Activated CD4-positive, CD25-positive, alpha-beta regulatory T cell treated with anti-CD3 and anti-CD28 coated beads, Interleukin-2, amount 50 U/mL, for 16 hours (primary cell): ENCODE results near the gene VAPB.
"Not testable (repeated sequence)": the region's sequence is repeated elsewhere in the genome, so short reads cannot be mapped to it uniquely, and the experiment has no call there.

ENCODE experiments used
- DNase-seq: peaks from one replicate; pipeline ENCODE4 v3.0.0-alpha.2; 2020; ENCODE audit warnings: low read depth, low spot score

VAPB gene

DNA sequence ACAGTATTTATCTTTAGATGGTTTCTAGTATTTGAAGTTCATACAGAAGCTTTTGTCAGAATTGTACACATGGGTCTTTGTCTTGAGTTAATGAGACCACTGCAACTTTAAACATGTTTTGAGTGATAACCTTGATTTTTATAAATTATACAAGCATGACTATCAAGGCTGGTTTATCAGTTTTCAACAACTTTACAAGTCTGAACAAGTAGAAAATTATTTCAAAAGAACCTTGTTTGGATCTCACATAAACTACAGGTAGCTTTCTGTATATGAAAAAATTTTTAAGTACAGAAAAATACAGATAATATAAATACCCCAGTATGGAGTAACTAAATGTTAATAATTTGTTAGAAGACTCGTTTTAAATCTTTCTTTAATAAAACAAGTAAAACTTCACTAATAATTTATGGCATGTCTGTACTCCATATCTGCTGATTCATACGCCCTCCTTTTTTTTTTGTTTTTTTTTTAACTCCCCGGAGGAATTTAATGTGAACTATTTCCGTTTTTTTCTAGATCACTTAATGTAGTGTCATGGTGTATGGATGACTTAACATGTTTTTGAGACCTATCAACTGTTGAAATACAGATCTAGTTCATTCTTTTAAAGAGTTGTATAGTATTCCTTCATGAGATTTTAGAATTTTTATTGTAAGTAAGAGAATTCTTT is 18.3 kb downstream of the VAPB start:
- no peak for DNase-seq

DNA sequence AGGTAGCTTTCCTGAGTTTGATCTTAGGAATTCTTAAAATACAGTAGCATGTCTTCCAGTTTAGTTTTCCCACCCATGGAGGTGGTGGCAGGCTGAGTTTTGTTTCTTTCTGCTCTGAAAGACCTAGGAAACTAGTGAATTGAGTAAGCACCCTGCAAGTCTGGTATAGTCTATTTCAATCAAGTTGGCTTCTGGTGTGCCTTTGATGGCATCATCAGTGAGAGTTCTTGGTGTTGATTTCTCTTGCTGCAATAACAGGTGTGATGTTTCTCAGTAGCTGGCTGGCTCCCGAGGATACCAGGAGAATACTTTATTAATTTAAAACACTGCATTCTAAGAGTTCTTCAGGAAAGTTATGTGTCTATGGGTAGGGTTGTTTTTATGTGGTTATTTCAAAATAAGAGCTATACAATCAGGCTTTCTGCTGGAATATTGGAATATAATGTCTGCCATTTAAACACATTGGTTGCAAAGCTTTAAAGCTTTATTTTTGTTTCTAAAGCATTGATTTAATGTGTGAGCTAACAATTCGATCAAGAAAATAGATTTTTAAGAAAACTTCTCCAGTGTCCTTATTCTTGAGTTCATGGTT is 19.0 kb downstream of the VAPB start:
- no peak for DNase-seq

GRCh38 chr20:58408603-58409246 is 19.7 kb downstream of the VAPB start:
- no peak for DNase-seq

DNA sequence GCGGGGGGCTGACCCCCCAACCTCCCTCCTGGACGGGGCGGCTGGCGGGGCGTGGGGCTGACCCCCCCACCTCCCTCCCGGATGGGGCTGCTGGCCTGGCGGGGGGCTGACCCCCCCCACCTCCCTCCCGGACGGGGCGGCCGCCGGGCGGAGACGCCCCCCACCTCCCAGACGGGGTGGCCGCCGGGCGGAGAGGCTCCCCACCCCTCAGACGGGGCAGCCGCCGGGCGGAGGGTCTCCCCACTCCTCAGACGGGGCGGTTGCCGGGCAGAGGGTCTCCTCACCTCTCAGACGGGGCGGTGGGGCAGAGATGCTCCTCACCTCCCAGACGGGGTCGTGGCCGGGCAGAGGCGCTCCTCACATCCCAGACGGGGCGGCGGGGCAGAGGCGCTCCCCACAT is 25.2 kb downstream of the VAPB start:
- DNase-seq = not testable (repeated sequence)

- DNase-seq = not testable (repeated sequence)
These were observed 25.8 kb downstream of the VAPB start for GRCh38 chr20:58414786-58415185.

DNA sequence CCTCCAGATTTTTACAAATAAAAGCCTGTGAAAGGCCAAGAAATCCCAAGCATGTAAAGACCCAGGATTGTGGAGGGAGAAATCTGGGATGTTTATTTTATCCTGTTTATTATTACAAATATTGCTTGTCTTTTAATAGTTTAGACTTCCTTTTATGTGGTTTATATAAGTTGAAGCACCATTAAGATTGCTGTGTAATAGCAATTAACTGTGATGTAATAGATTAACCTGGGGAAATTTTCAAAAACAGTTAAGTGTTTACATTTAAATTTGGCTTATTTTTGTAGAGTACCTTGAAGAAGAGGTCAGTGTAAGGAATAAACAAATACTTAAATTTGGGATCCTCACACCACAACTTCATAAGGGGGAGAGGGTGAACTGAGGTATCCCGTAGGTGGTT is 27.0 kb downstream of the VAPB start:
- DNase-seq = no peak

GRCh38 chr20:58416835-58417234 is 27.8 kb downstream of the VAPB start:
- DNase-seq = no peak

DNA sequence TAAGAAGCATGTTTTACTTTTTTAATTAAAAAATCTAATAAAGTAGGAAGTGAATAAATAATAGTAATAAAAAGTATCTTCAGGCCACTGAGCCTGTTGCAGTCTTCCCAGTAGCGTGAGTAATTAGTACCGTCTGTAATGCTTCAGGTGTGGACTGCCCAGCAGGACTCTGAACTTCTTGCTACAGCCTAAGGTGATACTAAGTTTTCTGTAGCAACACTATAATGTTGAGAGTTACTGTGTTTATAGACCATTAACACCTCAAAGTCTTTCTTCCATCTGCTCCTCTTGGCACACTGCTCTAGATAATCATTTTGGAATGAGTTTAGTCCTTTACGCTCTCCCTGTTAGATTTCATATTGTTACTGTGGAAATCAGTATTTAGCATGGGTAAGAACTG is 28.4 kb downstream of the VAPB start:
- DNase-seq = no peak

- DNase-seq = no peak
These were observed 30.1 kb downstream of the VAPB start for GRCh38 chr20:58418949-58419748.

DNA sequence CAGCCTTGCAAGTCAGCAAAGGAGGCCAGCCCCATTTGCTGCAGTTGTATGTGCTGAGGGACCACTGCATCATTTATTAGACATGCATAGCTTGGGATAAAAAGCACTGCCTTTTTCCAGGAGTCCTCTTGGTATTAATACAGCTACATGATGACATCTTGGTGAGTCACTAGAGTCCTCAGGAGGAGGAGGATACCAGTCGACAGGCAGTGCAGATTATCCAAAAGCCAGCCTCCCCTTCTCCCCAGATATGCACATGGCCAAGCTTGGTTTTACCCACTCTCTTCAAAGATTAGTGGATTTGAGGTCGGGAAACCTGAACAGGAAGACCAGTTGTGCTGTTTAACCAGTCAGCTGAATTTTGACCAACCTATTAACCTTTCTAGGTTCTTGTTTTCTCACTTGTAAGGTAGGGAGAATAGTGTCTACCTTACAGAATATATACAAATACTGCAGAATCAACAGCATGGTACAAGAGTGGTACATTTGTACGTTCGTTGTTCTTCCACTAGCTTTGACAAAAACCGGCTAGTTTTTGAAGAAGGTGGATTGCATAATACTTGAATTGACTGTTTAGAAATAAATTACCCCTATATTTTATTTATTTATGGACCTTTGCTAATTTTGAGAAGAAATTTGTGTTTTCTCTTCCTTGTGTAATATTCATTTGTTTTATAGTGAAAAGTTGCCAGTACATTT is 31.9 kb downstream of the VAPB start:
- DNase-seq = no peak

DNA sequence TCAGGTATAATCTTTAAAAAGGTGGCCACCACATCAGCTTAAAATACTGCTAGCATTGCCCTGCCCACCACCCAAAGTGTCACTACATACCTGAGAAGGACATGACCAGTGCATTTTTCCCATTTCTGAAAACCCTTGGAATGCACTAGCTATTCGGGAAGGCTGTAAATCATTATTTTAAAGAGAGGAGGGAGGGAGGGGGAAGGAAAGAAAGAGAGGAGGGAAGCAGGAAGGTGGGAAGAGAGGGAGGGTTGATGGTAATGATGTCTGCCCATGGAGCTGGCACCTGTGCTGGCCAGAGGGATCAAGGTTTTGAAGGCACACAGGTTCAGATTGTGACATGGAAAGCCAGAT is 32.4 kb downstream of the VAPB start:
- no peak for DNase-seq

GRCh38 chr20:58424218-58424969 is 35.4 kb downstream of the VAPB start:
- no peak for DNase-seq

- not testable (repeated sequence) for DNase-seq
These were observed 38.5 kb downstream of the VAPB start for GRCh38 chr20:58427571-58427970.

GRCh38 chr20:58428364-58428763 is 39.3 kb downstream of the VAPB start:
- no peak for DNase-seq

- no peak for DNase-seq
These were observed 40.3 kb downstream of the VAPB start for GRCh38 chr20:58429303-58429702.

DNA sequence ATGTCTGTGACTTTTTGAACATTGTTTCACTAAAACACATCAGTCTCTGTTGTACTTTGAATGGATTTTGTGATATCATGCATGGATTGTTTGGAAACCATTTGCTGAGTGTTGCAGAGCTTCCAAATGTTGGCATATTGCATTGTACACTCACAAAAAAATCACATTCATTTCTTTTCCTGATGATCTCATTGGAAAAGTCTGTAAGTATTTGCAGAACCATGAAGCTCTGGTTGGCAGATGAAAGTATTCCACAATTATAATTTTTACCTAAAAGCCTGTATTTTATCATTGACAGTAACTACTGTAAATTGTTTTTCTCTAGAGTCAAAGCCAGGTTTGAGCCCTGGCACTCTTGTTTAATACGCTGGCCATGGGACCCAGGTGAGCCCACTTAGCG is 42.1 kb downstream of the VAPB start:
- no peak for DNase-seq

DNA sequence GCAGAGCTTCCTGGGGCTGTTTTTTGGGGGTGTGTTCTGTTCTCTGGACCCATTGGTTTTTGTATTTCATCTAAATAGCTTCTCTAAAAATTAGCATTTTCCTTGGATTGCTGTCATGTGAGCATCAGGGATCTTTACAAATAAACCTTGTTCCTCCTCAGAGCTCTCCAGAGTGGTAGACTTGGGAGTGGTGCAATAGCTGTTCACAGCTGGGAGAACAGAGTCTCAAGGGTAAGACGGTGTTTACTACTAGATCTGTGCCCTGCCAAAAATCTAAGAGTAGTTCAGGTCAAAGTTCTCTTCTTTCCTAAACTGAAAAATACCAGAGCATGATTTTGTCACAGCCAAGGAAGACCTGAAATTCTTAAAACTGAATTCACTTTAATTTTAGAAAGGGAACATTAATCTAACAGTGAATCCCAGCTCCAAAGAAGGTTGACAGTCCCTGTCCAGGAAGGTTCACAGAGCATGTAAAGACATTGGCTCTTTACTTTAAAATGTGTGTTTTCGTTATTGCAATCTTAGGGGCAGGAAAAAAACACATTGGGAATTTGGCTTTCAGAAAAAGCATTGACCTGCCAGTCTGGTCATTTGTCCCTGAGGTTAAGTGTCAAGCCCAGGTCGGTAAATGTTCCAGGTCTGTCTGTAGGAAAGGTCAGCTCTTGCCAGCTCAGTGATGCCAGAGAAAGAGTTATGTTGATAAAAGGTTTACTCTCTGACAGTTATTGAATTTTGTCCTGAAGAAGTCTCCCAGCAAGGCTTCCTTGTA is 43.3 kb downstream of the VAPB start:
- DNase-seq = no peak

GRCh38 chr20:58433029-58433647 is 44.1 kb downstream of the VAPB start:
- no peak for DNase-seq

DNA sequence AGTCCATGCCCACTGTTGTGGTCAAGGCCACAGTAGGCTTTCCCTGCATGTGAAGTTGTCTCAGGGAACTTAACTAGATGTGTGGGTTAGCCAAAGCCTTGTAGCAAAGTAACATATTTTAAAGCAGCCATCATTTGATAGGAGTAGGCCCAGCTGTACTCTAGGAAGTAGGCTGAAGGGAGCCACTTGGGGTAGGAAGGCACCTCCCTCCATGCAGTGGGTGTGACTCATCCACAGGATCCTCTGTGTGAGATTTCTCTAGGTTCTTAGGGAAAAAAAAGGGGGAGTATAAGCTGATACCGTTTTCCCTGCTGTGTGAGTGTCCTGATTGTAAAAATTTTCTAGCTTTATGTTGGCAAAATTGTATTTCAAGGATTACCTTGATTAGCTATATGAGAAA is 44.7 kb downstream of the VAPB start:
- DNase-seq = no peak

GRCh38 chr20:58434326-58434725 is 45.3 kb downstream of the VAPB start:
- no peak for DNase-seq
